ENCODE data around the gene CMPK2. TPM values are rescaled to one million over a fixed set of nuclear protein-coding genes. Genes with fewer than 3 reads are reported as not detected.

Gene CMPK2
- total and polyA plus RNA-seq, 4 donors = 2.9 to 41.7 (median 4.2) TPM

- H3K4me1 ChIP-seq (ENCODE audit: control insufficient read depth in 4 of 4, insufficient read depth in 4 of 4, low read length in 3 of 4) = no peaks in the 10 kb centered on the region
- no peak for DNase-seq (ENCODE audit: low spot score)
- peaks cover 1 to 37% (median 30%) of the 10 kb centered on the region in 4 donors for H3K36me3 ChIP-seq (ENCODE audit: control insufficient read depth in 4 of 4, insufficient read depth in 3 of 4, low read depth in 1 of 4, low read length in 3 of 4)
- H3K9ac ChIP-seq (ENCODE audit: low read depth in 1 of 2, low read length in 2 of 2) = no peak overlapping the region
- H3K27ac ChIP-seq (ENCODE audit: low read depth in 1 of 2, low read length in 2 of 2) = no peak overlapping the region
- no peak overlapping the region for H3K4me3 ChIP-seq (ENCODE audit: low read depth in 1 of 3, low read length in 3 of 3)
- H3K27me3 ChIP-seq (ENCODE audit: control insufficient read depth in 4 of 4, insufficient read depth in 4 of 4, low read length in 3 of 4) = no peaks in the 10 kb centered on the region
- TF ChIP-seq YY1 (IDR thresholded peaks at IDR 0.05) (no peak), CTCF (IDR thresholded peaks at IDR 0.05; ENCODE audit: low read depth, low read length, missing input control) (no peak), SP1 (IDR thresholded peaks at IDR 0.05) (no peak), ZBTB33 (IDR thresholded peaks at IDR 0.05) (no peak), HNF4A (conservative IDR thresholded peaks at IDR 0.05) (no peak), ATF3 (IDR thresholded peaks at IDR 0.05) (no peak), RXRA (IDR thresholded peaks at IDR 0.05) (no peak), TAF1 (conservative IDR thresholded peaks at IDR 0.05) (no peak), GABPA (IDR thresholded peaks at IDR 0.05 in 1 of 2, conservative IDR thresholded peaks at IDR 0.05 in 1 of 2) (no peak), JUND (IDR thresholded peaks at IDR 0.05) (no peak), NR2F2 (IDR thresholded peaks at IDR 0.05) (no peak), REST (IDR thresholded peaks at IDR 0.05) (no peak), RAD21 (IDR thresholded peaks at IDR 0.05) (no peak), EGR1 (IDR thresholded peaks at IDR 0.05; ENCODE audit: low read depth in 2 of 2) (no peak), FOXA2 (IDR thresholded peaks at IDR 0.05) (no peak), MAX (IDR thresholded peaks at IDR 0.05) (no peak), FOXA1 (IDR thresholded peaks at IDR 0.05) (no peak), HNF4G (IDR thresholded peaks at IDR 0.05) (no peak)
- H3K9me3 ChIP-seq (ENCODE audit: control insufficient read depth in 4 of 4, low read length in 3 of 4) = peaks cover 31 to 80% (median 70%) of the 10 kb centered on the region in 4 donors
- 87% methylated on average over 2 of the region's 2 CpGs for WGBS
These were observed 19.8 kb downstream of the CMPK2 start for GRCh38 chr2:6845903-6846302.

All from liver (tissue), 9 donors.